Coronary artery (tissue), 2 donors: ENCODE results near the gene TMC8.

Experiments used
- DNase-seq: peaks from one replicate; pipeline ENCODE4 v3.0.0-alpha.2; 2017; ENCODE audit warnings: low spot score
- H3K27ac ChIP-seq, 2 donors: fragments of 200-600 bp; sonication (generic); one replicate each; pipeline ENCODE4 v1.5.1; 2016 to 2019
- H3K4me3 ChIP-seq: fragments of 200-600 bp; sonication (generic); 2 replicates; pipeline ENCODE4 v1.5.1; 2016; ENCODE audit warnings: mild to moderate bottlenecking, moderate library complexity
- TF ChIP-seq, protein P1 (sequence below): fragments of 200-600 bp; sonication (generic); IDR thresholded peaks from one replicate; pipeline ENCODE4 v1.5.1; 2019; ENCODE audit warnings: antibody characterized with exemption

The TMC8 gene

DNA sequence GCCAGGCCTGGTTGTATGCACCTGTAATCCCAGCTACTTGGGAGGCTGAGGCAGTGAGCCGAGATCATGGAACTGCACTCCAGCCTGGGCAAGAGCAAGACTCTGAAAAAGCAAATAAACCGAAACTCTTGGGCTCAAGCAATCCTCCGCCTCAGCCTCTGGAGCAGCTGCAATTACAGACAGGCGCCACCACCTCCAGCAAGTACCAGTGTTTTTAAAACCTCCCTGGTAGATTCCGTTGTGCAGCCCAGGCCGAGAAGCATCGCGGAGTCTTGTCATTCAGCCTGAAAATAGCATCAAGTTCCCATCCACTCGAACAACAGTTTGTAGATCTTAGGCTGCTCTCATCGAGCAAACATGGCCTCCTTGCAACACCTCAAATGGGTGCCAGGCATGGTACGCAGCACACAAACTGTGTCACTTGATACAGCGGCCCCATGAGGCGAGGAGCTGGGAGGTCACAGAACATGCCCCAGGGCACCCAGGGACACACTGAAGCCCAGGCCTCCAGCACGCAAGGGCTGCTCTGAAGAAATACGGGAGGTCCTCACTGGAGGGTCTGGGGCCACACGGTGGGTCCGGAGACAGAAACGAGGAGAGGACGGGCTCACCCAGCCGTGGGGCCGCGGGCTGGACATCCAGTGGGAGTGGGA lies 20.1 kb upstream of the TMC8 start:
- Histone ChIP-seq H3K27ac (no peak overlapping the region), H3K4me3 (no peak overlapping the region)
- DNase-seq, result no peak
- TF ChIP-seq, protein P1, sequence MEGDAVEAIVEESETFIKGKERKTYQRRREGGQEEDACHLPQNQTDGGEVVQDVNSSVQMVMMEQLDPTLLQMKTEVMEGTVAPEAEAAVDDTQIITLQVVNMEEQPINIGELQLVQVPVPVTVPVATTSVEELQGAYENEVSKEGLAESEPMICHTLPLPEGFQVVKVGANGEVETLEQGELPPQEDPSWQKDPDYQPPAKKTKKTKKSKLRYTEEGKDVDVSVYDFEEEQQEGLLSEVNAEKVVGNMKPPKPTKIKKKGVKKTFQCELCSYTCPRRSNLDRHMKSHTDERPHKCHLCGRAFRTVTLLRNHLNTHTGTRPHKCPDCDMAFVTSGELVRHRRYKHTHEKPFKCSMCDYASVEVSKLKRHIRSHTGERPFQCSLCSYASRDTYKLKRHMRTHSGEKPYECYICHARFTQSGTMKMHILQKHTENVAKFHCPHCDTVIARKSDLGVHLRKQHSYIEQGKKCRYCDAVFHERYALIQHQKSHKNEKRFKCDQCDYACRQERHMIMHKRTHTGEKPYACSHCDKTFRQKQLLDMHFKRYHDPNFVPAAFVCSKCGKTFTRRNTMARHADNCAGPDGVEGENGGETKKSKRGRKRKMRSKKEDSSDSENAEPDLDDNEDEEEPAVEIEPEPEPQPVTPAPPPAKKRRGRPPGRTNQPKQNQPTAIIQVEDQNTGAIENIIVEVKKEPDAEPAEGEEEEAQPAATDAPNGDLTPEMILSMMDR, result no peak

DNA sequence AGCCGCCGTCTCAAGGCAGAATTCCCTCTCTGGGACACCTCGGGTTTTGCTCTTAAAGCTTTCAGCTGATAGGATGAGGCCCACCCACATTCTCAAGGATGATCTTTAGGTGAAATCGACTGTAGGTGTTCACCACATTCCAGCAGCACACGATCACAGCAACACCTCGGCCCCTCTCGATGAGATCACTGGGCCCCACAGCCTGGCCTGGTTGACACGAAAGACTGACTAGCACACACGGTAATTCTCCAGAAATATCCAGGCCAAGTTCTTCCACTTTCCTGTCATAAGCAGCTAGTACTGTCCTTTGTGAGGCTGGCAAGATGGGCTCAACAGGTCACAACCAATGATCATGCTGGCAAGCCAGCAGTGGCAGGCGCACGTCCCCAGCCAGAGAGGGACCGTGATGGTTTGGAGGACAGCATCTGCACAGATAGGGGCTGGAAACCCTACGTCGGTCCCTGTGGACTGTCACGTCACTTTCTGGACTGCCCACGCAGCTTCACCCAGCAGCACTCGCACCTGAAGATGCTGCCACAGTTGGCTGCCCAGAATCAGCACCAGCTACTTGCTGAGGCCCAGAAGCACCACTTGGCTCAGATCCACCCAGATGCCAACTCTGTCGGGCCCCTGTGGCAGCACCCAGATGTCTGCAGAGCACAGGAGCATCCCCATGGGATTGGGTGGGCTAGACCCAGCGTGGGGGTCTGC lies 19.4 kb upstream of the TMC8 start:
- TF ChIP-seq, protein P1, result no peak
- no peak for DNase-seq
- H3K4me3 ChIP-seq, result no peak overlapping the region
- no peak overlapping the region for H3K27ac ChIP-seq

DNA sequence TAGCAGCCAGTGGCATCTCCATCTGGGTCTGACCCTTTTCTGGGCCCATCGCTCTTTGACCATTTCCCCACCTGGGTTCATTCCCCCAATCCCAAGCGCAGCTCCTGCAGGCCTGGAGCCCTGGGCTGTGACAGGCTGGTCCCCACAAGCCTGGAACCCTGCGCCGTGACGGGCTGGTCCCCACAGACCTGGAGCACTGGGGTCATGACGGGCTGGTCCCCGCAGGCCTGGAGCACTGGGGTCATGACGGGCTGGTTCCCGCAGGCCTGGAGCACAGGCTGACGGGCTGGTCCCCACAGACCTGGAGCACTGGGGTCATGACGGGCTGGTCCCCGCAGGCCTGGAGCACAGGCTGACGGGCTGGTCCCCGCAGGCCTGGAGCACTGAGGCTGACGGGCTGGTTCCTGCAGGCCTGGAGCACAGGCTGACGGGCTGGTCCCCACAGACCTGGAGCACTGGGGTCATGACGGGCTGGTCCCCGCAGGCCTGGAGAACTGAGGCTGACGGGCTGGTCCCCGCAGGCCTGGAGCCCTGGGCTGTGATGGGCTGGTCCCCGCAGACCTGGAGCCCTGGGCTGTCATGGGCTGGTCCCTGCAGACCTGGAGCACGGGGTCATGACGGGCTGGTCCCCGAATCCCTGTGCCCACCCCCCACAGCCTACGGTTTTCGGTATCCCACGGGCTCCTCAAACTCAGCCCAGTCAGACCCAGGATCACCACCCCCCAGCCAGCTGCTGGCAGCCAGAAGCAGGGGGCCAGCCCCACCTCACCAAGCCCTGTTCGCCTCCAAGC lies 18.6 kb upstream of the TMC8 start:
- DNase-seq, result no peak
- Histone ChIP-seq H3K27ac (no peak overlapping the region), H3K4me3 (no peak overlapping the region)
- TF ChIP-seq, protein P1, result no peak

DNA sequence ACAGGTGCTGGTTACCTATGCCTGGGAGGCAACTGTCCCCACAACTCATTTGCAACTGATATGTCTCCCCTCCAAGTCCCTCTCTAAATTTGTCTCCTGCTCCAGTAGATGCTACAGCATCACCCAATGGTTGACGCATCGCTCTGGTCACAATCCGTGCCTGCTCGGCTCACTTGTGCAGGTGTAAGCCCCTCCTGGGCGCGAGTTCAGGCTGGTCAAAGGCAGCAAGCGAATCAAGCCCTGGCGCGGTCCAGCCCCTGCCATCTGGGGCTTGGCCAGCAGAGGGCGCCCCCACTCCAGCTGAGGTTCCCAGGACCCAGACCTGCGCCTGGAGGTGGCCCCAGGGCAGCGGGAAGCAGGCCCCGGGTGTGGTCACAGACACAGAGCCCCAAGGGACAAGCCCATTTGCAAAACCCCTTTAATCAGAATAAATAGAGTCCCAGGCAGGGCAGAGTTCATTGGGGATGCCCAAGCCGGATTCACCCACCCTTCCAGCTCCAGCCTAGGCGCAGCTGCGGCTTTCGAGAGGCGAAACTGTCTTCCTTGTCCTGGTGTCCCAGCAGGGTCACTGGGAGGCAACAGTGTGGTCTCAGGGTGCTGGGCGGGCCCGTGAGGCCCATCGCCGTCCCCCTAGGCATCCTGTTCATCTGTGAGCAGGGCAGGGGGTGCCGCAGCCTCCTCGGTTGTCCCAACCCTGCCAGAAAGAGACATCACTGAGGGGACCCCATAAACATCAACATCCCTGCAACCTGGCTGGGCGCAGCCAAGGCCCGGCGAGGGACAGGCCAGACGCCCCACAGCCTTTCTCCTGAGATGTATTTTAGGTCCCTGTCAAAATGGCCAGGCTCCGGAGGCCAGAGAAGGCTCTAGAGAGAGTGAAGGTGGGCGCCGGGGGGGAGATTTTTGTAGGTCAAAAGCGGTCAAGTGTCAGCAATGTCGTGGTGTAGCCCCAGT lies 17.8 kb upstream of the TMC8 start:
- no peak for DNase-seq
- TF ChIP-seq, protein P1, result peak; percentile 99
- Histone ChIP-seq H3K27ac (no peak overlapping the region), H3K4me3 (no peak overlapping the region)

DNA sequence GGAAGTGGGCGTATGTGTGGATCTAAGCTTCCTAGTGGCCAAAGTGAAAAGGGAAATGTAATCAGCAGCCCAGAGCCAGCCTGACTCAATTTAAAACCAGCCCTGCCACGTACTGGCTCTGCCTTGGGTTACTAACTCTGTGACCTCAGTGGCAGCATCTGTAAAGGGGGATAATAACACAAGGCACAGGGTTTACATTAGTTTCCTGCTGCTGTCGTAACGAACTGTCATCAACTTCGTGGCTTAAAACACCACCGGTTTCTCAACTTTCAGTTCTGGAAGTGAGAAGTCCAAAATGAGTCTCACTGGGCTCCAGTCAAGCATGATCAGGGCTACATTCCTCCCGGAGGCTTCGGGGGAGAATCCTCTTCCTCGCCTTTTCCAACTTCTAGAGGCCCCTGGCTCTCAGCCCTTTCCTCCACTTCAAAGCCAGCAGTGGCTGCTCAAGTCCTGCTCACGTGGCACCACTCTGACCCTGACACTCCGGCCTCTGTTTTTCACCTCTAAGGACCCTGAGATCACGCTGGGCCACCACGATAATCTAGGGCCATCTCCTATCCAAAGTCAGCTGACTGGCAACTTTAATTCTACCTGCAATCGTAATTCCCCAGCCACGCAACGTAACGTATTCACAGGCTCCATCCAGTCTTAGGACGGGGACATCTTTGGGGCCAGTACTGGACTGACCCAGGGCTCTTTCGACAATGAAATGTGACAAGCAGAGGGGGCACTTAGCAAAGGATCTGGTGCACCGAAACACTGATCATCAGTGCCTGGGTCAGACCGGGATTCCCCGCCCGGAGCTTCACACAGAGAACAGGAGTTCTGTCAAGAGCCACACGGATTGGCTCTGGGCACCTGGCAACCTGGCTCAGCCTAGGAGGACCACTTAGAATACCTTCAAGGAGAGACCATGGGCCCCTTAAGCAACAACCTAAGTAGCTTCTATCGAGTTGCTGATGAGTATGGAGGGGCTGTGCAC lies 16.5 kb upstream of the TMC8 start:
- Histone ChIP-seq H3K4me3 (no peak overlapping the region), H3K27ac (peak overlapping the region in 1 of 2 donors; percentile 1)
- no peak for DNase-seq
- TF ChIP-seq, protein P1, result no peak
